ENCODE results near the gene CNOT3.

DNA sequence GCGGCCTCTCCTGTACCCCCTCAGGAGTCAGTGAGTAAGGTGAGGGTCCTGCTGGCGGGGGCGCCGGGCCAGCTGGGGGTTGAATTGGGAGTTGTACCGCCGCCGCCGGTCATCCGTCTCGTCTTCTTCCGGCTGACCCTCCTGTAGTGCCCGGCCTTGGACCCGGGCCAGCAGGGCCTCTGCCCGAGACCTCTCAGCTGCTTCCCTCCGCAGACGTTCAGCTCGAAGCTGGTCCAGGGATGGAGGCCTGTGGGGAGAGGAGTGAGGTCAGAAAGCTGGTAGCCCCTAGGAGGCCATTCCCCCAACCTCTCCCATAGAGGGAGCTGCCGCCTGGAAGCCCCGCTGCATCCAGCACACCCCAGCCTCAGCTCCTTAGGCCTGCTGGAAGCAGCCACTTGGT lies 18.1 kb downstream of the CNOT3 start:
- TF ChIP-seq TCF4 (CRISPR knock-in tag; IDR thresholded peaks at IDR 0.05; ENCODE audit: borderline replicate concordance) (no peak), GLIS3 (CRISPR knock-in tag; IDR thresholded peaks at IDR 0.05) (no peak), ZFP30 (CRISPR knock-in tag; IDR thresholded peaks at IDR 0.05) (no peak), POU6F1 (CRISPR knock-in tag; IDR thresholded peaks at IDR 0.05; ENCODE audit: borderline replicate concordance, low read depth) (no peak), PPARA (CRISPR knock-in tag; IDR thresholded peaks at IDR 0.05; ENCODE audit: borderline replicate concordance) (no peak), ZFP3 (CRISPR knock-in tag; IDR thresholded peaks at IDR 0.05) (no peak), ESRRG (CRISPR knock-in tag; IDR thresholded peaks at IDR 0.05) (no peak), ZNF70 (CRISPR knock-in tag; IDR thresholded peaks at IDR 0.05) (no peak), RARB (CRISPR knock-in tag; IDR thresholded peaks at IDR 0.05) (no peak), ZNF565 (CRISPR knock-in tag; conservative IDR thresholded peaks at IDR 0.05; ENCODE audit: low read depth) (no peak), CREB5 (CRISPR knock-in tag; IDR thresholded peaks at IDR 0.05; ENCODE audit: low read depth) (no peak), SNAI2 (CRISPR knock-in tag; IDR thresholded peaks at IDR 0.05) (no peak)
- TF ChIP-seq, protein P1, sequence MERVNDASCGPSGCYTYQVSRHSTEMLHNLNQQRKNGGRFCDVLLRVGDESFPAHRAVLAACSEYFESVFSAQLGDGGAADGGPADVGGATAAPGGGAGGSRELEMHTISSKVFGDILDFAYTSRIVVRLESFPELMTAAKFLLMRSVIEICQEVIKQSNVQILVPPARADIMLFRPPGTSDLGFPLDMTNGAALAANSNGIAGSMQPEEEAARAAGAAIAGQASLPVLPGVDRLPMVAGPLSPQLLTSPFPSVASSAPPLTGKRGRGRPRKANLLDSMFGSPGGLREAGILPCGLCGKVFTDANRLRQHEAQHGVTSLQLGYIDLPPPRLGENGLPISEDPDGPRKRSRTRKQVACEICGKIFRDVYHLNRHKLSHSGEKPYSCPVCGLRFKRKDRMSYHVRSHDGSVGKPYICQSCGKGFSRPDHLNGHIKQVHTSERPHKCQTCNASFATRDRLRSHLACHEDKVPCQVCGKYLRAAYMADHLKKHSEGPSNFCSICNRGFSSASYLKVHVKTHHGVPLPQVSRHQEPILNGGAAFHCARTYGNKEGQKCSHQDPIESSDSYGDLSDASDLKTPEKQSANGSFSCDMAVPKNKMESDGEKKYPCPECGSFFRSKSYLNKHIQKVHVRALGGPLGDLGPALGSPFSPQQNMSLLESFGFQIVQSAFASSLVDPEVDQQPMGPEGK (CRISPR knock-in tag; IDR thresholded peaks at IDR 0.05; ENCODE audit: borderline replicate concordance), result no peak
- TF ChIP-seq, protein P2, sequence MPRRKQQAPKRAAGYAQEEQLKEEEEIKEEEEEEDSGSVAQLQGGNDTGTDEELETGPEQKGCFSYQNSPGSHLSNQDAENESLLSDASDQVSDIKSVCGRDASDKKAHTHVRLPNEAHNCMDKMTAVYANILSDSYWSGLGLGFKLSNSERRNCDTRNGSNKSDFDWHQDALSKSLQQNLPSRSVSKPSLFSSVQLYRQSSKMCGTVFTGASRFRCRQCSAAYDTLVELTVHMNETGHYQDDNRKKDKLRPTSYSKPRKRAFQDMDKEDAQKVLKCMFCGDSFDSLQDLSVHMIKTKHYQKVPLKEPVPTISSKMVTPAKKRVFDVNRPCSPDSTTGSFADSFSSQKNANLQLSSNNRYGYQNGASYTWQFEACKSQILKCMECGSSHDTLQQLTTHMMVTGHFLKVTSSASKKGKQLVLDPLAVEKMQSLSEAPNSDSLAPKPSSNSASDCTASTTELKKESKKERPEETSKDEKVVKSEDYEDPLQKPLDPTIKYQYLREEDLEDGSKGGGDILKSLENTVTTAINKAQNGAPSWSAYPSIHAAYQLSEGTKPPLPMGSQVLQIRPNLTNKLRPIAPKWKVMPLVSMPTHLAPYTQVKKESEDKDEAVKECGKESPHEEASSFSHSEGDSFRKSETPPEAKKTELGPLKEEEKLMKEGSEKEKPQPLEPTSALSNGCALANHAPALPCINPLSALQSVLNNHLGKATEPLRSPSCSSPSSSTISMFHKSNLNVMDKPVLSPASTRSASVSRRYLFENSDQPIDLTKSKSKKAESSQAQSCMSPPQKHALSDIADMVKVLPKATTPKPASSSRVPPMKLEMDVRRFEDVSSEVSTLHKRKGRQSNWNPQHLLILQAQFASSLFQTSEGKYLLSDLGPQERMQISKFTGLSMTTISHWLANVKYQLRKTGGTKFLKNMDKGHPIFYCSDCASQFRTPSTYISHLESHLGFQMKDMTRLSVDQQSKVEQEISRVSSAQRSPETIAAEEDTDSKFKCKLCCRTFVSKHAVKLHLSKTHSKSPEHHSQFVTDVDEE (CRISPR knock-in tag; IDR thresholded peaks at IDR 0.05), result no peak

Measured in SK-N-SH treated with all-trans-retinoic acid at 6 μM for 48 hours (cell line).